ENCODE results near the gene PDYN. TPM values are rescaled to one million over a fixed set of nuclear protein-coding genes. Genes with fewer than 3 reads are reported as not detected.

Gene PDYN
- total and polyA plus RNA-seq, 10 of the 15 experiments (the other 5 are each of a cell fraction or from before 2014, with no cell fraction given) = not detected

- no peak overlapping the region for H3K4me2 ChIP-seq (ENCODE audit: control insufficient read depth, insufficient read depth)
- BruUV-seq (replicated peaks) = no TSS peak
- H3K4me3 ChIP-seq = no peak overlapping the region
- H3K9ac ChIP-seq (ENCODE audit: control insufficient read depth, insufficient read depth, low read length) = no peak overlapping the region
- 54% methylated on average over 4 of the region's 4 CpGs for WGBS (ENCODE audit: insufficient coverage, insufficient replicate concordance, low lambda C conversion rate, missing lambda C conversion rate)
- ChIA-PET SMC1A (ENCODE audit: uncharacterized antibody, unreplicated experiment) (no interaction called here), RAD21 (ENCODE audit: unreplicated experiment) (no interaction called here), CTCF (interaction anchor here (1.7 kb wide), 1 partner anchor 26 kb away, joined by 5 read pairs; no protein-coding TSS in a partner anchor), POLR2A (interaction anchor here (0.6 kb wide), 1 partner anchor 40 kb away, joined by 3 read pairs; no protein-coding TSS in a partner anchor)
- H3K9me3 ChIP-seq (replicated peaks; ENCODE audit: control insufficient read depth, insufficient read depth, low read length) = no peaks in the 10 kb centered on the region
- H2AFZ ChIP-seq (ENCODE audit: control insufficient read depth, low read depth, low read length) = no peak overlapping the region
- no peak overlapping the region for H3K27ac ChIP-seq (ENCODE audit: control insufficient read depth, insufficient read depth)
- DNase-seq (ENCODE audit: low read depth, low spot score) (no peak), ATAC-seq (no peak), FAIRE-seq (no peak)
- no peaks in the 10 kb centered on the region; a peak in 2 of 4 replicates for H3K27me3 ChIP-seq (replicated peaks in 1 of 2; ENCODE audit: control insufficient read depth in 2 of 2, insufficient read depth in 2 of 2, low read length in 1 of 2)
- no peaks in the 10 kb centered on the region for H3K4me1 ChIP-seq (ENCODE audit: control insufficient read depth, insufficient read depth, low read length)
- H3K36me3 ChIP-seq (ENCODE audit: control insufficient read depth in 2 of 2, insufficient read depth in 2 of 2, low read length in 1 of 2) = no peaks in the 10 kb centered on the region
- no peaks in the 10 kb centered on the region for H4K20me1 ChIP-seq (ENCODE audit: control insufficient read depth, insufficient read depth)
- H3K79me2 ChIP-seq (ENCODE audit: control insufficient read depth, insufficient read depth, low read length) = no peaks in the 10 kb centered on the region
- in situ Hi-C loops (cut with MboI) = no loop called here
- intact Hi-C loops (cut with micrococcal nuclease; ENCODE audit: unreplicated experiment) = no loop called here
- no peak for TF ChIP-seq E2F8 (IDR thresholded peaks at IDR 0.05; ENCODE audit: low read depth, partially characterized antibody)
- TF ChIP-seq PKNOX1 (IDR thresholded peaks at IDR 0.05) = no peak
- TF ChIP-seq ZNF274 (IDR thresholded peaks at IDR 0.05; ENCODE audit: insufficient read depth, insufficient read length) = no peak
- TF ChIP-seq HCFC1 (IDR thresholded peaks at IDR 0.05; ENCODE audit: low read length) = no peak
- TF ChIP-seq SMAD1 (IDR thresholded peaks at IDR 0.05; ENCODE audit: low read depth, partially characterized antibody) = no peak
- TF ChIP-seq NR2C2 (IDR thresholded peaks at IDR 0.05; ENCODE audit: borderline replicate concordance, control insufficient read depth, insufficient read length, low read depth) = no peak
- no peak for TF ChIP-seq RAD21 (IDR thresholded peaks at IDR 0.05; ENCODE audit: insufficient read depth, low read depth, low read length)
- no peak for TF ChIP-seq E4F1 (IDR thresholded peaks at IDR 0.05; ENCODE audit: borderline replicate concordance, partially characterized antibody)
- TF ChIP-seq NKRF (conservative IDR thresholded peaks at IDR 0.05) = no peak
- no peak for TF ChIP-seq EZH2 (IDR thresholded peaks at IDR 0.05; ENCODE audit: borderline replicate concordance, control insufficient read depth, low read depth, low read length)
- no peak for TF ChIP-seq ELK1 (IDR thresholded peaks at IDR 0.05; ENCODE audit: low read depth, low read length)
- TF ChIP-seq CEBPB (IDR thresholded peaks at IDR 0.05; ENCODE audit: borderline replicate concordance in 1 of 2, low read depth in 2 of 2, low read length in 2 of 2) = no peak
- no peak for TF ChIP-seq YY1 (IDR thresholded peaks at IDR 0.05; ENCODE audit: low read depth, low read length)
- TF ChIP-seq PAX8 (IDR thresholded peaks at IDR 0.05) = no peak
- no peak for TF ChIP-seq RB1 (IDR thresholded peaks at IDR 0.05; ENCODE audit: borderline replicate concordance)
- no peak for TF ChIP-seq POLR2A (IDR thresholded peaks at IDR 0.05; ENCODE audit: low read depth, low read length)
Measured at GRCh38 chr20:1939270-1939595, 54.6 kb downstream of the PDYN start.

Data from GM12878 (cell line).